ENCODE measurements around the gene PLAGL1. TPM values are rescaled to one million over a fixed set of nuclear protein-coding genes. Genes with fewer than 3 reads are reported as not detected.
A peak's percentile ranks its signal among the peaks of the same experiment; 100 is the strongest.
"Not testable (repeated sequence)": the region's sequence is repeated elsewhere in the genome, so short reads cannot be mapped to it uniquely, and the experiment has no call there.

The PLAGL1 gene
- 10 to 100 TPM; 14.3 to 16.6 TPM for total RNA-seq
- long read RNA-seq, partial matches to known transcripts: 0 of 3 reads
- long read RNA-seq, other reads (novel, unspliced or antisense): 3 of 3 reads

- ATAC-seq (peak; percentile 96 to 97), DNase-seq (peak; percentile 80)
- intact Hi-C loops (cut with DNase I): no loop called here
Measured at GRCh38 chr6:144008120-144008811, at the start of gene PLAGL1. PLAGL1 (minus strand) TSS chr6:144008259; CDS start chr6:143948136, 60,123 bp downstream.

GRCh38 chr6:144055121-144055931 lies 47.3 kb upstream of the PLAGL1 start:
- ATAC-seq (no peak), DNase-seq (no peak)
- intact Hi-C loops (cut with DNase I): no loop called here

- intact Hi-C loops (cut with DNase I): no loop called here
- DNase-seq: no peak
- no peak for ATAC-seq
Measured at GRCh38 chr6:144053601-144054000, 45.5 kb upstream of the PLAGL1 start.

- intact Hi-C loops (cut with DNase I): no loop called here
- DNase-seq: no peak
- no peak for ATAC-seq
Measured at GRCh38 chr6:144052488-144052887, 44.4 kb upstream of the PLAGL1 start.

GRCh38 chr6:144049386-144049785 lies 41.3 kb upstream of the PLAGL1 start:
- intact Hi-C loops (cut with DNase I): no loop called here
- ATAC-seq (no peak), DNase-seq (no peak)

- DNase-seq: no peak
- no peak for ATAC-seq
- intact Hi-C loops (cut with DNase I): no loop called here
Measured at GRCh38 chr6:144047688-144048087, 39.6 kb upstream of the PLAGL1 start.

GRCh38 chr6:144046672-144047071 lies 38.6 kb upstream of the PLAGL1 start:
- intact Hi-C loops (cut with DNase I); ATAC-seq; DNase-seq: not testable (repeated sequence)

- intact Hi-C loops (cut with DNase I); DNase-seq; ATAC-seq: not testable (repeated sequence)
Measured at GRCh38 chr6:144044989-144045388, 36.9 kb upstream of the PLAGL1 start.

- ATAC-seq (no peak), DNase-seq (no peak)
- intact Hi-C loops (cut with DNase I): no loop called here
Measured at GRCh38 chr6:144036835-144037195, 28.8 kb upstream of the PLAGL1 start.

GRCh38 chr6:144036064-144036834 lies 28.2 kb upstream of the PLAGL1 start:
- intact Hi-C loops (cut with DNase I): no loop called here
- DNase-seq (no peak), ATAC-seq (peak; percentile 57 to 67)

- intact Hi-C loops (cut with DNase I): no loop called here
- ATAC-seq: no peak
Measured at GRCh38 chr6:144035416-144035815, 27.4 kb upstream of the PLAGL1 start.

GRCh38 chr6:144033816-144034735 lies 26.0 kb upstream of the PLAGL1 start:
- no peak for DNase-seq
- intact Hi-C loops (cut with DNase I): no loop called here
- ATAC-seq: no peak

More at GRCh38 chr6:144035416-144035815, 27.4 kb upstream of the PLAGL1 start:
- no peak for DNase-seq

- DNase-seq: no peak
- intact Hi-C loops (cut with DNase I): no loop called here
- no peak for ATAC-seq
Measured at GRCh38 chr6:144029452-144029851, 21.4 kb upstream of the PLAGL1 start.

GRCh38 chr6:144027932-144028587 lies 20.0 kb upstream of the PLAGL1 start:
- intact Hi-C loops (cut with DNase I): no loop called here
- no peak for DNase-seq
- no peak for ATAC-seq

- ATAC-seq: no peak
- intact Hi-C loops (cut with DNase I): no loop called here
- no peak for DNase-seq
Measured at GRCh38 chr6:144023216-144023615, 15.2 kb upstream of the PLAGL1 start.

GRCh38 chr6:144019929-144020328 lies 11.9 kb upstream of the PLAGL1 start:
- no peak for DNase-seq
- ATAC-seq: no peak
- intact Hi-C loops (cut with DNase I): no loop called here

GRCh38 chr6:144017166-144018094 lies 9.4 kb upstream of the PLAGL1 start:
- ATAC-seq (no peak), DNase-seq (no peak)
- intact Hi-C loops (cut with DNase I): no loop called here

Measured in left cardiac atrium (tissue), 4 donors.